Measurements from ENCODE around the gene ZC3H12A. TPM values are rescaled to one million over a fixed set of nuclear protein-coding genes. Genes with fewer than 3 reads are reported as not detected.

The ZC3H12A gene
- total and polyA plus RNA-seq, 7 donors = 7.4 to 72.4 (median 14.4) TPM

- WGBS, 2 donors = 75 to 77% methylated on average over 6 of the region's 6 CpGs
- H3K9me3 ChIP-seq = no peaks in the 10 kb centered on the region
These were observed 36.1 kb upstream of the ZC3H12A start for GRCh38 chr1:37438037-37438868.

GRCh38 chr1:37438869-37439343 is 35.5 kb upstream of the ZC3H12A start:
- peaks cover 0 to 36% (median 6%) of the 10 kb centered on the region in 3 donors for H3K27me3 ChIP-seq
- no peak for DNase-seq
- no peaks in the 10 kb centered on the region for H3K36me3 ChIP-seq
- no peak overlapping the region for H3K27ac ChIP-seq
- H3K9me3 ChIP-seq = no peaks in the 10 kb centered on the region
- H3K4me1 ChIP-seq = no peaks in the 10 kb centered on the region
- intact Hi-C loops (cut with DNase I) = loop anchor here (10.0 kb wide), 1 partner anchor 924 kb away; no protein-coding TSS in a partner anchor
- H3K4me3 ChIP-seq = no peak overlapping the region
- WGBS, 2 donors = 50 to 59% methylated on average over 4 of the region's 4 CpGs
- no peak for TF ChIP-seq EP300 (IDR thresholded peaks at IDR 0.05)
- TF ChIP-seq POLR2A (IDR thresholded peaks at IDR 0.05) = no peak
- TF ChIP-seq POLR2AphosphoS5 (IDR thresholded peaks at IDR 0.05) = no peak
- TF ChIP-seq, protein P1, sequence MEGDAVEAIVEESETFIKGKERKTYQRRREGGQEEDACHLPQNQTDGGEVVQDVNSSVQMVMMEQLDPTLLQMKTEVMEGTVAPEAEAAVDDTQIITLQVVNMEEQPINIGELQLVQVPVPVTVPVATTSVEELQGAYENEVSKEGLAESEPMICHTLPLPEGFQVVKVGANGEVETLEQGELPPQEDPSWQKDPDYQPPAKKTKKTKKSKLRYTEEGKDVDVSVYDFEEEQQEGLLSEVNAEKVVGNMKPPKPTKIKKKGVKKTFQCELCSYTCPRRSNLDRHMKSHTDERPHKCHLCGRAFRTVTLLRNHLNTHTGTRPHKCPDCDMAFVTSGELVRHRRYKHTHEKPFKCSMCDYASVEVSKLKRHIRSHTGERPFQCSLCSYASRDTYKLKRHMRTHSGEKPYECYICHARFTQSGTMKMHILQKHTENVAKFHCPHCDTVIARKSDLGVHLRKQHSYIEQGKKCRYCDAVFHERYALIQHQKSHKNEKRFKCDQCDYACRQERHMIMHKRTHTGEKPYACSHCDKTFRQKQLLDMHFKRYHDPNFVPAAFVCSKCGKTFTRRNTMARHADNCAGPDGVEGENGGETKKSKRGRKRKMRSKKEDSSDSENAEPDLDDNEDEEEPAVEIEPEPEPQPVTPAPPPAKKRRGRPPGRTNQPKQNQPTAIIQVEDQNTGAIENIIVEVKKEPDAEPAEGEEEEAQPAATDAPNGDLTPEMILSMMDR (IDR thresholded peaks at IDR 0.05) = no peak

More at GRCh38 chr1:37438037-37438868, 36.1 kb upstream of the ZC3H12A start:
- no peak for DNase-seq
- H3K27ac ChIP-seq = no peak overlapping the region
- H3K36me3 ChIP-seq = no peaks in the 10 kb centered on the region
- intact Hi-C loops (cut with DNase I) = loop anchor here (10.0 kb wide), 1 partner anchor 923 kb away; no protein-coding TSS in a partner anchor
- no peak for TF ChIP-seq POLR2AphosphoS5 (IDR thresholded peaks at IDR 0.05)
- TF ChIP-seq, protein P1 (IDR thresholded peaks at IDR 0.05) = no peak
- no peak for TF ChIP-seq EP300 (IDR thresholded peaks at IDR 0.05)
- TF ChIP-seq POLR2A (IDR thresholded peaks at IDR 0.05) = no peak
- peaks cover 0 to 42% (median 13%) of the 10 kb centered on the region in 3 donors for H3K27me3 ChIP-seq
- no peak overlapping the region for H3K4me3 ChIP-seq
- no peaks in the 10 kb centered on the region for H3K4me1 ChIP-seq

DNA sequence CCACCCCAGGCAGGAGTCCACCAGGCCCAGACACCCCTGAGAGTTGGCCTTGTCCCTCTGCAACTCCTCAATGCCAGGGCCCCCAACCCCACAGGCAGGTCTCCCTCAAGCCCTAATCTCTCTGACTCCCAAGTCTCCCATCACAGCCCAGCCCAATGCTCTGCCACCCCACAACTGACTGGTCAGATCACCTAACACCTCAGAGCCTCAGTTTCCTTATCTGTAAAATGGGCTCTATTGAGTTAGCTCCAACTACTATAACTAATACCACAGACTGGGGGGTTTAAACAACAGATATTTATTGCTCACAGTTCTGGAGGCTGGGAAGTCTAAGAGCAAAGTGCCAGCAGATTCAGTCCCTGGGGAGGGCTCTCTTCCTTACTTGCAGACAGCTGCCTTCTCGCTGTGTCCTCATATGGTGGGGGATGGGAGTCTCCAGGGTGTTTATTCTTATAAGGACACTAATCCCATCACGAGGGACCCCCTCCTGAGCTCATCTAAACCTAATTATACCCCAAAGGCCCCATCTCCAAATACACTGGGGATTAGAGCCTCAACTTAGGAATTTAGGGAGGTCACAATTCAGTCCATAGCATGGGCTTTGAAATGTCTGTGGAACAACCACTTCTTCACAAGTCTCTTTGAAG is 34.9 kb upstream of the ZC3H12A start:
- no peak for DNase-seq
- no peak overlapping the region for H3K4me3 ChIP-seq
- no peaks in the 10 kb centered on the region for H3K4me1 ChIP-seq
- intact Hi-C loops (cut with DNase I) = loop anchor here (10.0 kb wide), 1 partner anchor 925 kb away; no protein-coding TSS in a partner anchor
- H3K36me3 ChIP-seq = no peaks in the 10 kb centered on the region
- no peaks in the 10 kb centered on the region for H3K9me3 ChIP-seq
- H3K27ac ChIP-seq = no peak overlapping the region
- 40 to 56% methylated on average over 2 of the region's 2 CpGs for WGBS, 2 donors
- peaks cover 0 to 32% (median 6%) of the 10 kb centered on the region in 3 donors for H3K27me3 ChIP-seq
- TF ChIP-seq EP300 (IDR thresholded peaks at IDR 0.05) (no peak), POLR2A (IDR thresholded peaks at IDR 0.05) (no peak), POLR2AphosphoS5 (IDR thresholded peaks at IDR 0.05) (no peak)
- TF ChIP-seq, protein P1 (IDR thresholded peaks at IDR 0.05) = no peak

- Histone ChIP-seq H3K9me3 (no peaks in the 10 kb centered on the region), H3K27me3 (peaks cover 0 to 37% (median 6%) of the 10 kb centered on the region in 3 donors), H3K4me1 (no peaks in the 10 kb centered on the region), H3K27ac (no peak overlapping the region), H3K36me3 (no peaks in the 10 kb centered on the region), H3K4me3 (no peak overlapping the region)
- TF ChIP-seq POLR2A (IDR thresholded peaks at IDR 0.05) (no peak), EP300 (IDR thresholded peaks at IDR 0.05) (no peak)
- DNase-seq = no peak
- intact Hi-C loops (cut with DNase I) = no loop called here
- 77 to 80% methylated on average over 10 of the region's 10 CpGs for WGBS, 2 donors
These were observed 32.9 kb upstream of the ZC3H12A start for GRCh38 chr1:37441490-37441889.

DNA sequence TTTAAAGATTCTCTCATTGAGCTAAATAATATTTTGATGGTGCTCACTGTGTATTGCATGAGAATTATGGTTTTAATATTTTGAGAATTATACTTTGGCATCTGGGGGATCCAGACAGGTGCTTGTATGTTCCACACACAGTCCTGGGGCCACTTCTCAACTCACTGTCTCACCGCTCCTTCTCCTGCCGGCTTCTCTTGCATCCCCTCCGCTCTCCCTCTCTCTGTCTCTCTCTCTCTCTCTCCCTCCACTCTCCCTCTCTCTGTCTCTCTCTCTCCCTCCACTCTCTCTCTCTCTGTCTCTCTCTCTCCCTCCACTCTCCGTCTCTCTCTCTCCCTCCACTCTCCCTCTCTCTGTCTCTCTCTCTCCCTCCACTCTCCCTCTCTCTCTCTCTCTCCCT is 32.2 kb upstream of the ZC3H12A start:
- Histone ChIP-seq H3K27me3 (peaks cover 0 to 43% (median 6%) of the 10 kb centered on the region in 3 donors), H3K9me3 (no peaks in the 10 kb centered on the region), H3K4me1 (no peaks in the 10 kb centered on the region), H3K36me3 (no peaks in the 10 kb centered on the region), H3K4me3 (no peak overlapping the region), H3K27ac (no peak overlapping the region)
- DNase-seq = no peak
- intact Hi-C loops (cut with DNase I) = no loop called here
- WGBS, 2 donors = 72 to 79% methylated on average over 4 of the region's 4 CpGs
- TF ChIP-seq POLR2A (IDR thresholded peaks at IDR 0.05) (no peak), POLR2AphosphoS5 (IDR thresholded peaks at IDR 0.05) (no peak), EP300 (IDR thresholded peaks at IDR 0.05) (no peak)
- TF ChIP-seq, protein P1 (IDR thresholded peaks at IDR 0.05) = no peak

Data from sigmoid colon (tissue), 7 donors.